IMR-90 (cell line): ENCODE data around the gene TASOR. TPM values are rescaled to one million over a fixed set of nuclear protein-coding genes. Genes with fewer than 3 reads are reported as not detected.
"Not testable (repeated sequence)": the region's sequence is repeated elsewhere in the genome, so short reads cannot be mapped to it uniquely, and the experiment has no call there.

Experiments used
- ATAC-seq: fragments of 200-7000 bp; cut with Tn5 transposase; 2 replicates; pipeline ENCODE4 v1.9.1; 2020; ENCODE audit warnings: low read depth, mild to moderate bottlenecking, moderate library complexity
- BruUV-seq: library from RNA; stranded (reverse); fragments of 400-500 nt; replicated peaks from 2 replicates; lab custom pipeline; 2021; lab: Mats Ljungman, UMichigan
- CTCF ChIA-PET: fragments of 300-600 bp; formaldehyde crosslinking; extraction: SDS; loops from one replicate; lab custom pipeline; 2021; ENCODE audit warnings: antibody characterized with exemption; lab: Yijun Ruan, JAX
- POLR2A ChIA-PET: fragments of 300-600 bp; sonication (Branson Sonifier 250); formaldehyde crosslinking; loops from one replicate; lab custom pipeline; 2022; ENCODE audit warnings: antibody characterized with exemption; ENCODE audit not compliant: unreplicated experiment; lab: Charles Lee
- DNase-seq: peaks from one replicate; pipeline ENCODE4 v3.0.0; 2013
- H2AFZ ChIP-seq: replicated peaks from 2 replicates; pipeline ENCODE3; 2013; ENCODE audit warnings: low read length, mild to moderate bottlenecking; ENCODE audit not compliant: poor library complexity
- H2AK5ac ChIP-seq: 2 replicates; pipeline ENCODE4 v1.6.1; 2013; ENCODE audit warnings: low read depth, low read length, inconsistent platforms
- H2AK9ac ChIP-seq: replicated peaks from 2 replicates; pipeline ENCODE3; 2013; ENCODE audit warnings: mild to moderate bottlenecking, low read depth, low read length, moderate library complexity; ENCODE audit not compliant: poor library complexity
- H2BK120ac ChIP-seq: 2 replicates; pipeline ENCODE4 v1.6.1; 2013; ENCODE audit warnings: low read depth, low read length, inconsistent platforms
- H2BK15ac ChIP-seq: 3 replicates; pipeline ENCODE4 v1.6.1; 2013; ENCODE audit warnings: low read depth, low read length, inconsistent platforms
- H2BK20ac ChIP-seq: 2 replicates; pipeline ENCODE4 v1.6.1; 2013; ENCODE audit warnings: low read depth, mild to moderate bottlenecking, inconsistent platforms, low read length, moderate library complexity
- H2BK5ac ChIP-seq: 2 replicates; pipeline ENCODE4 v1.6.1; 2013; ENCODE audit warnings: mild to moderate bottlenecking, low read depth, low read length, inconsistent platforms; ENCODE audit not compliant: poor library complexity, severe bottlenecking
- H3K14ac ChIP-seq: replicated peaks from 2 replicates; pipeline ENCODE4 v1.6.1; 2013; ENCODE audit warnings: low read depth, low read length, inconsistent platforms
- H3K18ac ChIP-seq: 2 replicates; pipeline ENCODE4 v1.6.1; 2013; ENCODE audit warnings: low read depth, low read length, control low read depth
- H3K23ac ChIP-seq: 2 replicates; pipeline ENCODE4 v1.6.1; 2013; ENCODE audit warnings: low read depth, low read length, inconsistent platforms
- H3K27ac ChIP-seq: 2 replicates; pipeline ENCODE4 v1.5.1; 2013; ENCODE audit warnings: mild to moderate bottlenecking, control low read depth, low read length; ENCODE audit not compliant: insufficient read depth
- H3K27me3 ChIP-seq: 2 replicates; pipeline ENCODE4 v1.6.1; 2013; ENCODE audit warnings: low read length; ENCODE audit not compliant: control insufficient read depth, insufficient read depth
- H3K36me3 ChIP-seq: 2 replicates; pipeline ENCODE4 v1.6.1; 2013; ENCODE audit warnings: low read length, mixed read lengths; ENCODE audit not compliant: control insufficient read depth, insufficient read depth
- H3K4ac ChIP-seq: 2 replicates; pipeline ENCODE4 v1.6.1; 2013; ENCODE audit warnings: low read depth, low read length, inconsistent platforms
- H3K4me1 ChIP-seq: 2 replicates; pipeline ENCODE4 v1.6.1; 2013; ENCODE audit warnings: low read length, mixed read lengths; ENCODE audit not compliant: control insufficient read depth, insufficient read depth
- H3K4me2 ChIP-seq: 2 replicates; pipeline ENCODE4 v1.6.1; 2013; ENCODE audit warnings: low read depth, mild to moderate bottlenecking, control low read depth, low read length, moderate library complexity
- H3K4me3 ChIP-seq: 2 replicates; pipeline ENCODE4 v1.5.1; 2013; ENCODE audit warnings: low read depth, mild to moderate bottlenecking, control low read depth, low read length, moderate library complexity; ENCODE audit not compliant: insufficient read depth
- H3K56ac ChIP-seq: 2 replicates; pipeline ENCODE4 v1.6.1; 2013; ENCODE audit warnings: low read length, inconsistent platforms; ENCODE audit not compliant: insufficient read depth; ENCODE audit errors: extremely low read depth
- H3K79me1 ChIP-seq, 2 experiments: 2 replicates each; pipeline ENCODE4 v1.6.1; 2013; ENCODE audit warnings: low read length in 2 of 2, inconsistent platforms in 1 of 2, low read depth in 1 of 2
- H3K9ac ChIP-seq: 2 replicates; pipeline ENCODE4 v1.6.1; 2013; ENCODE audit warnings: low read depth, low read length, control low read depth
- H3K9me1 ChIP-seq: 2 replicates; pipeline ENCODE4 v1.6.1; 2013; ENCODE audit warnings: low read length, inconsistent platforms; ENCODE audit not compliant: insufficient read depth
- H3K9me3 ChIP-seq: 2 replicates; pipeline ENCODE4 v1.6.1; 2013; ENCODE audit warnings: low read length; ENCODE audit not compliant: control insufficient read depth, insufficient read depth
- H4K20me1 ChIP-seq: 2 replicates; pipeline ENCODE4 v1.6.1; 2013; ENCODE audit warnings: low read length, inconsistent platforms; ENCODE audit not compliant: insufficient read depth
- H4K5ac ChIP-seq: 2 replicates; pipeline ENCODE4 v1.6.1; 2013; ENCODE audit warnings: mild to moderate bottlenecking, low read depth, low read length, control low read depth
- H4K8ac ChIP-seq, 2 experiments: 2 replicates each; pipeline ENCODE4 v1.6.1; 2013; ENCODE audit warnings: low read depth in 2 of 2, low read length in 2 of 2, control low read depth in 1 of 2, inconsistent platforms in 1 of 2
- H4K91ac ChIP-seq: 2 replicates; pipeline ENCODE4 v1.6.1; 2013; ENCODE audit warnings: low read depth, low read length, inconsistent platforms; ENCODE audit not compliant: insufficient read depth
- WGBS, 2 experiments: methylation state at CpG; one replicate each; pipeline versions ENCODE4 v1.1.5 to v1.1.7; 2013; ENCODE audit warnings: missing lambda C conversion rate in 2 of 2; ENCODE audit not compliant: insufficient read length in 1 of 2; ENCODE audit errors: extremely low coverage in 2 of 2; 5-methylcytosine and 5-hydroxymethylcytosine counted together
- dilution Hi-C: fragments of 300-500 bp; cut with HindIII; formaldehyde crosslinking; loops from one replicate; pipeline ENCODE4 v1.14.3; 2018; ENCODE audit warnings: low sequenced_read_pairs; ENCODE audit not compliant: unreplicated experiment
- in situ Hi-C: fragments of 300-500 bp; cut with MboI; formaldehyde crosslinking; loops from 3 replicates; pipeline ENCODE4 v1.14.3; 2019; ENCODE audit warnings: low sequenced_read_pairs, inconsistent platforms, mixed read lengths
- intact Hi-C: fragments of 100-400 bp; cut with micrococcal nuclease; formaldehyde crosslinking; loops from 2 replicates; pipeline ENCODE4 v1.10.0; 2022
- polyA plus RNA-seq, 3 experiments: library from polyadenylated mRNA; depleted of rRNA; stranded (reverse); fragments of >200 nt; gene quantifications; 2 replicates each; pipeline ENCODE4 v1.2.3, GENCODE V29; 2012; ENCODE audit warnings: low replicate concordance in 1 of 3
- total RNA-seq: library from RNA; depleted of rRNA; stranded (reverse); fragments of >200 nt; gene quantifications from 2 replicates; pipeline ENCODE4 v1.2.3, GENCODE V29; 2012

TASOR gene
- total and polyA plus RNA-seq, 2 of the 4 experiments (the other 2 are of a cell fraction): 13.3 to 28.5 TPM

- H3K9me1 ChIP-seq, POLR2A ChIA-PET, DNase-seq, H4K8ac ChIP-seq, H2AK9ac ChIP-seq, H3K4me3 ChIP-seq, H2AK5ac ChIP-seq, H3K9me3 ChIP-seq, BruUV-seq, H3K18ac ChIP-seq, H3K36me3 ChIP-seq, H4K20me1 ChIP-seq, H3K4me2 ChIP-seq, H2BK20ac ChIP-seq, H2BK120ac ChIP-seq, H3K14ac ChIP-seq, H4K91ac ChIP-seq, H3K27me3 ChIP-seq, dilution Hi-C loops, CTCF ChIA-PET, H4K5ac ChIP-seq, H2BK5ac ChIP-seq, intact Hi-C loops, H2AFZ ChIP-seq, in situ Hi-C loops, H3K9ac ChIP-seq, ATAC-seq, H2BK15ac ChIP-seq, H3K23ac ChIP-seq, H3K4ac ChIP-seq, H3K27ac ChIP-seq, H3K4me1 ChIP-seq, H3K56ac ChIP-seq, H3K79me1 ChIP-seq: not testable (repeated sequence)
- 80% methylated on average over 1 of the region's 15 CpGs; no CpG with 5 or more reads in 1 of the 2 experiments for WGBS, 2 experiments
Observed at GRCh38 chr3:56692520-56693433, 9.7 kb upstream of the TASOR start.

- 100% methylated on average over 7 of the region's 21 CpGs; no CpG with 5 or more reads in 1 of the 2 experiments for WGBS, 2 experiments
- H2BK15ac ChIP-seq, H3K79me1 ChIP-seq, CTCF ChIA-PET, BruUV-seq, dilution Hi-C loops, H2AFZ ChIP-seq, H3K27me3 ChIP-seq, DNase-seq, H3K18ac ChIP-seq, H3K9me1 ChIP-seq, H4K20me1 ChIP-seq, H3K14ac ChIP-seq, in situ Hi-C loops, H2BK20ac ChIP-seq, H2AK5ac ChIP-seq, H4K8ac ChIP-seq, H3K9me3 ChIP-seq, intact Hi-C loops, H3K4me1 ChIP-seq, H3K23ac ChIP-seq, H3K4me3 ChIP-seq, H3K9ac ChIP-seq, H2BK120ac ChIP-seq, POLR2A ChIA-PET, H3K4ac ChIP-seq, H2BK5ac ChIP-seq, H3K56ac ChIP-seq, H4K91ac ChIP-seq, ATAC-seq, H2AK9ac ChIP-seq, H3K27ac ChIP-seq, H3K36me3 ChIP-seq, H3K4me2 ChIP-seq, H4K5ac ChIP-seq: not testable (repeated sequence)
Observed at GRCh38 chr3:56692001-56692365, 8.9 kb upstream of the TASOR start.
